GM21447 (cell line): ENCODE data around the gene GPLD1.

Experiments
- ATAC-seq: cut with Tn5 transposase; IDR thresholded peaks from one replicate; pipeline ENCODE4 v1.9.1; 2021; ENCODE audit not compliant: unreplicated experiment

GPLD1 gene

DNA sequence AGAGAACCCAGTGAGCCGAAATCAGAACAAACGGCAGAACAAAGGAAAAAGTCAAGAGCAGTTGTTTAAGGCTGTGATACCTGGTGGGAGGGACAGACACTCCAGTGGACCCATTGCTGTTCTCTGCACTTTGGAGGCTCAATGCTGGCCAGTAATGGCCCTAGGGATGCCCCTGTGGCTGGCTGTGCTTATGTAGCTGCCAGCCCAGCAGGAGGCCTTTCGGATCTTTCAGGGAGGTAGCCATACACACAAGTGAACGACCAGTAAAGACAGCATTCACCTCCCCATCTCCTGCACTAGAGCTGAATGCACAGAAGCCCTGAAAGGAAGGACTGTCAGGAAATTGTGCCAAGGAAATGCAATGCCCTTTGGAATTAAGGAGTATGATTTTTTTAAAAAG is 34.3 kb downstream of the GPLD1 start:
- ATAC-seq, result no peak

DNA sequence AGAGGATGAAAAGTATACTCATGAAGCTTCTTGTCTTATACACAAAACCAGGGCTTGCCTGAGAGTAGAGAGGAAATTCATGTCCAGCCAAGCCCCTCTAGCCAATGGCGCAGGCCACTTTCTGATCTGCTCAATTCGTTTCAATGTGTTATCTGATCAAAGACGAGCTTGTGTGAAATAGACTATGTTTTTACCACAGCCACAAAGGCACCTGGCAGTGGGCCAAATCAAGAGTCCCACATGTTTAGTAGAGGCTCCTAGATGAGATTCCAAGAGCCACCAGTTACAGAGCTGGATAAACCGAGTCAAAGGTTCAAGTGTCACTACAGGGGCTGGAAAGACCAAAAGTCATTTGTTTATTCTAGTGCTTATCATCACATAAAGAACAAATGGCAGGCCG is 34.9 kb downstream of the GPLD1 start:
- no peak for ATAC-seq

GRCh38 chr6:24453921-24454320 is 35.5 kb downstream of the GPLD1 start:
- ATAC-seq, result no peak

- no peak for ATAC-seq
Observed at GRCh38 chr6:24451581-24452388, 37.6 kb downstream of the GPLD1 start.

DNA sequence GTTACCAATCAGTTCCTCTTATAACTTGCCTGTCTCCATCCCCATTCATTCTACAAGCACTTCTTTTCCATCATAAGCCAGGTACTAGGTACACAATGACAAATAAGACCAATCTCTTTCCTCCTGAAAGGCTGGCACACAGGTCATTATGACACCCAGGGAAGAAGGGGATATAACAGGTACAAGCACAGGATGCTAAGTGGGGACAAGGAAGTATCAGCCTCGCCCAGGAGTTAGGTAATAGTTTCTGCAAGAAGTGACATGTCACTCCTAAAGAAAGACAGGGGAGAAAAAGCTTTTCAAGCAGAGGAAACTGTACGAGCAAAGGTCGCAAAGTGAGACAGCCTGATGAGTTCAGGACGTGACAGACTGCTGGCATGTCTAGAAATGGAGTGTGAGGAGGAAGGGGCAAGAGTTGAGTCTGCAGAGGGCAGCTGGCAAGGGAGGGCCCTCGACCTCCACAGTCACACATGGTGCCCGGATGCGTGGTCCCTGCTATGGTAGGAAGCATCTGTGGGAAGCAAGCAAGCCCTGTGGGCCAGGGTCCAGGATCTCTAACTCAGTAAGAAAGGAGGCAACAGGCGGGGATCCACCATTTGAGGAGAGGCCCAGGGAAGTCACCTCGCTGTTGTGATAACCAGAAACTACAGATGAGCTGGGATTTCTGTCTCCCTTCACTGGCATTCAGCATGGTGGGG is 40.4 kb downstream of the GPLD1 start:
- no peak for ATAC-seq

DNA sequence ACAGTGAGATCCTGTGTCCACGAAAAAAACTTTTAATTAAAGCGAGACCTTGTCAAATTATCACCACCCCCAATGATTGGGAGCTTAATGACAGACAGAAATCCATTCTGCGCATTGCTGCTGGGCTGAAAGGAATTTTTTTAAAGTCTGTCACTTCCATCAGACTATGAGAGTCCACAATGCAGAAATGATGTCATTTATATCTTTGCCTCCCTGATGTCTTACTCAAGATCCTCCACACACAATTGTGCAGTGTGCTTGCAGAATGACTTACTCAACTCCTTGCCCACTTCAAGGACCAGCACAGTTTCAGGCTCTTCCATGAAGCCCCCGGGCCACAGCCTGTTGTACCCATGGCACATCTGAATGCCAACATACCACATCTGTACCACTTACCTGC is 41.0 kb downstream of the GPLD1 start:
- ATAC-seq, result no peak

DNA sequence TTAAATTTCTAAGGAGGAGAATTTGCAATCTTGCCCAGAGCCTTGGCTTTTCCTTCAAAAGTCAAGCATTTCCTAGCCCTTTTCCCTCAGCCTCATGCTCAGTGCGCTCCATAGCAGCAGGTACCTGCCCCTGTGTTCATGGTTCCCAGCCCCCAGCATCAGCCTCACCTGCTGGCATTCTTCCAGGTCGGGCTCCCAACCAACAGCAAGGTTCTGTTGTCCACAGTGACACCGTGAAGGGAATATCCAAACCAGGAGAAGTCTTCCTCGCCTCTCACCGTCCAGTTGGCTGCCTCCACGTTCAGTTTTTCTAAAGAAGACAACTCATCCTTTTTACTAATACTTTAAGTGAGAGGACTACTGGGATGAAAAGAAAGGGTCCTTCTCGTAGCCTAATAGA is 42.7 kb downstream of the GPLD1 start:
- no peak for ATAC-seq

GRCh38 chr6:24445704-24446103 is 43.7 kb downstream of the GPLD1 start:
- ATAC-seq, result no peak

- ATAC-seq, result no peak
Observed at GRCh38 chr6:24444588-24444987, 44.8 kb downstream of the GPLD1 start.

- ATAC-seq, result no peak
Observed at GRCh38 chr6:24441599-24441904, 47.8 kb downstream of the GPLD1 start.

- no peak for ATAC-seq
Observed at GRCh38 chr6:24440897-24441598, 48.3 kb downstream of the GPLD1 start.

DNA sequence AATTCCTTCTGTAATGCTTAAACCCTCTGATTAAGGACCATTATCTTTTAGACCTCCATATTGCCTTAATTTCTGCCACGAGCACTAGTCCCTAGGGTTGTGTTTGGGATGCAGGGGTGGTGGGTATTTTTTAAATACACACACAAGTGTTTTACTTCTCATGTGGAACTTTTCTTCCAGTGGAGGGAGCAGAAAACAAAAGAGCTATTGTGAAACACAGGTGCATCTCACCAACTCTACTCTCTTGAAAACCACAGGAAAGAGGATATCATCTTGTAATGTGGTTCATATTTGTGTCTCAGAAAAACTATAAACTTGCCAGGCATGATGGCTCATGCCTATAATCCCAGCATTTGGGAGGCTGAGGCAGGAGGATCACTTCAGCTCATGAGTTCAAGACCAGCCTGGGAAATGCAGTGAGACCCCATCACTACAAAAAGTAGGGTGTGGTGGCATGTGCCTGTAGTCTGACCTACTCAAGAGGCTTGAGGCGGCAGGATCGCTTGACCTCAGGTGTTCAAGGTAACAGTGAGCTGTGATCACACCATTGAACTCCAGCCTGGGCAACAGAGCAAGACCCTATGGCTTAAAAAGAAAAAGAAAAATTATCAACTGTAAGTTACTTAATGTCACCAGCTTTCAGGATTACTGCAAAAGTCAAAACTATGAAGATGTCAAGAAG is 49.4 kb downstream of the GPLD1 start:
- no peak for ATAC-seq

DNA sequence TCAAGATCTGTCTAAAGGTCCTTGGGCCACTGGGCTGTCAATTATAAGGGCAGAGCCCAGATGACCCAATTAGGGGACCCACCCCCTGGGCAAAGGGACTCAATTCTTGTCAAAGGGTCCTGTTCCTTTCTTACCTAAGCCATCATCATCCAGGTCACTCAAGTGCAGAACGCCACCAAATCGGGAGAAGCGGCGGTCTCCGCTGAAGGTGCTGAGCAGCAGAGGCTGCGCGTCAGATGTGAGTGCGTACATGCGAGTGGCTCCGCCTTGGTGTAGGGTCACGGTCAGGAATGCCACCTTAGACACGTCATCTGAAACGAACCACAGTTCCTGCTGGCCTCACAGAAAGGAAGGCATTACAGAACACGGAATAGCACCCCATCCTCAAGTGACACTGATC is 52.4 kb downstream of the GPLD1 start:
- ATAC-seq, result no peak

DNA sequence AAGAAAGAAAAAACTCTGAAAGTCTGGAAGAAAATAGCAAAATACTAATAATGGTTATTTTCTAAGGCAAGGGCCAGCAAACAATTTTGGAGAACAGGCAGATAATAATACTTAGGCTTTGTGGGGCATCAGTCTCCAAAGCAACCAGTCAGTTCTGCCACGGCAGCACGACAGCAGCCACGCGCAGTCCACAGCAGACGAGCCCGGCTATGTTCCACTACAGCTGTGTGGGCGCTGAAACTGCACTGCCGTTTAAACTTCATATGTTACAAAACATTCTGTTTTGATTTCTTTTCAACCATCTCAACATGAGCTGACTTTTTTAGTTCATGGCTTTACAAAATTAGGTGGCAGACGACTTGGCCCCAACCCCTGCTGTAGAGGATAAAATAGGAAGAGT is 56.8 kb downstream of the GPLD1 start:
- no peak for ATAC-seq

- ATAC-seq, result peak; percentile 54
Observed at GRCh38 chr6:24431045-24431451, 58.3 kb downstream of the GPLD1 start.

DNA sequence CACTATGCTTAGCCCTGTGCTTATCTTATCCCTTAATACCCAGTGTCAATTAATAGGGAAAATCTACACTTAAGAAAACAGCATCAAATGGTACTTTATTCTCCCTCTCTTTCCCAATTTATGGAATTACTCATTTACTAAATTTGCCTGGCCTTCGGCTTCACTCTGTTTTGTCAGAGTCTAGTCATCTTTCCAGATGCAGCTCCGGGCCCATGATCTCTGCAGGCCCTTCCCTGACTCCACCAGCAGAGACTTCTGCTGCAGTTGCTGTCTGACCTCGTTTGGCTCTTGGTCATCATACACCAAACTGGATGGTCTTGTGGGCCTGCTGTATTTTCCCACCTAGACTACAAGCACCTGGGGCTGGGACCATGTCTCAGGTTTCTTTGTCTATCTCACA is 59.3 kb downstream of the GPLD1 start:
- ATAC-seq, result no peak

DNA sequence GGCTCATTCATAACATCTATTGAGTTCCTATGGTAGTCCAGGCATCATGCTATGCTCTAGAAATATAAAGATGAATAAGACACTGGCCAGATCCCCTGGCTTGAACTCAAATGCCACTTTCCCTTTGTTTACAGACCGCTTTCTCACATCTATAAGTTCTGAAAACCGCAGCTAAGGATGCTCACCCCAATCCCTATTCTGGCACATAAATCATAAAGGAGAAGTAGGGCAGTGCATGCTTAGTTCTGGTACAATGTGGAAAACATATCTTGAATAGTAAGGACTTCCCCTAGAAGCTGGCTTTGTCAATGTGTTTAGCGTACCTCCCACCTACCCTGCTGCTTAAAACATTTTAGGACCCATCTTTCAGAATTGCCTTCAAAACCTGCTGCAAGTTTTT is 60.2 kb downstream of the GPLD1 start:
- no peak for ATAC-seq

GRCh38 chr6:24428615-24429014 is 60.8 kb downstream of the GPLD1 start:
- ATAC-seq, result no peak

GRCh38 chr6:24426729-24427446 is 62.5 kb downstream of the GPLD1 start:
- ATAC-seq, result no peak

DNA sequence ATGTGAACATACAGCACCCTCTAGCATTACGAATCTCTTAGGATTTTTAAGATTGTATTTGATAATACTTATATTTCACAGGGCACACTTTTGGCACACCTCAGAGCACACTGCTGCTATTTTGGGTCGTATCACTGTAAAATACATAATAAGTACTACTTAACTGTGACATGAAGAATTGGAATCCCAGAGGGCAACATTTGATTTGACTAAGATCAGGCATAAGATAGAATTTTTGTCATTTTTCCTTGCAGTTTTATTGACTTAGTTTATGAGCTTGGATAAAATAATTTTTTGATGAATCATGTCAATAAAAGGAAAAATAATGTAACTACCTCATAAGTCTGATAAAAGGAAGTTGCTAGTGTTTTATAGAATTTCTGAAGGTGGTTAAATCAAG is 64.3 kb downstream of the GPLD1 start:
- ATAC-seq, result no peak

- ATAC-seq, result no peak
Observed at GRCh38 chr6:24419526-24419925, 69.9 kb downstream of the GPLD1 start.
